ENCODE measurements around the gene SAMM50. TPM values are rescaled to one million over a fixed set of nuclear protein-coding genes. Genes with fewer than 3 reads are reported as not detected.

The SAMM50 gene
- total and polyA plus RNA-seq, 2 donors (not counting 3 experiments of a cell fraction or from before 2014, with no cell fraction given), result 42.9 to 56.2 TPM

- H4K20me1 ChIP-seq (replicated peaks; ENCODE audit: control insufficient read depth, extremely low read depth, insufficient read depth, low read length), result no peaks in the 10 kb centered on the region
- H3K27ac ChIP-seq (ENCODE audit: insufficient read depth, low read depth, low read length), result no peak overlapping the region
- no TSS peak for BruUV-seq (replicated peaks)
- H3K4me2 ChIP-seq (ENCODE audit: insufficient read depth, low read length), result no peak overlapping the region
- H3K27me3 ChIP-seq (ENCODE audit: control insufficient read depth in 2 of 2, insufficient read depth in 2 of 2, low read length in 2 of 2), result no peaks in the 10 kb centered on the region
- no peak for TF ChIP-seq JUN (IDR thresholded peaks at IDR 0.05; ENCODE audit: borderline replicate concordance, insufficient read depth, insufficient read length, low read depth)
- no peak for TF ChIP-seq POLR2AphosphoS5 (IDR thresholded peaks at IDR 0.05; ENCODE audit: insufficient read depth, low read depth, low read length)
- TF ChIP-seq MYC (IDR thresholded peaks at IDR 0.05; ENCODE audit: low read depth, low read length), result no peak
- TF ChIP-seq FOS (IDR thresholded peaks at IDR 0.05; ENCODE audit: borderline replicate concordance, insufficient read depth, low read length), result no peak
- H3K4me1 ChIP-seq (ENCODE audit: control insufficient read depth, extremely low read depth, insufficient read depth, low read length), result no peaks in the 10 kb centered on the region
- no peak for DNase-seq (ENCODE audit: low read depth, low spot score)
- dilution Hi-C loops (cut with MboI; ENCODE audit: extremely low pct_ligation_motif_present, low sequenced_read_pairs) (no loop called here), intact Hi-C loops (cut with micrococcal nuclease) (no loop called here)
- CTCF ChIA-PET, result interaction anchor here (1.1 kb wide), 1 partner anchor 109 kb away, joined by 4 read pairs; no protein-coding TSS in a partner anchor
- H3K9me3 ChIP-seq (replicated peaks; ENCODE audit: control insufficient read depth, insufficient read depth, low read length), result no peaks in the 10 kb centered on the region
- H3K36me3 ChIP-seq (ENCODE audit: control insufficient read depth in 2 of 2, extremely low read depth in 1 of 2, insufficient read depth in 2 of 2, low read length in 2 of 2), result peaks cover 4 to 71% of the 10 kb centered on the region in 2 experiments
- no peaks in the 10 kb centered on the region for H3K9me1 ChIP-seq (replicated peaks; ENCODE audit: control insufficient read depth, extremely low read depth, insufficient read depth, low read length)
- FAIRE-seq, result no peak
- POLR2A ChIA-PET, result no interaction called here
- no peak overlapping the region for H3K4me3 ChIP-seq (replicated peaks in 1 of 3; ENCODE audit: insufficient read depth in 1 of 3, low read depth in 1 of 3, low read length in 3 of 3)
- H3K79me2 ChIP-seq (ENCODE audit: control insufficient read depth, insufficient read depth, low read length), result no peaks in the 10 kb centered on the region
- H3K9ac ChIP-seq (replicated peaks; ENCODE audit: extremely low read depth, insufficient read depth, low read length), result no peak overlapping the region
- H2AFZ ChIP-seq (ENCODE audit: low read depth, low read length), result no peak overlapping the region
Measured at GRCh38 chr22:43976861-43977795, 21.9 kb downstream of the SAMM50 start.

DNA sequence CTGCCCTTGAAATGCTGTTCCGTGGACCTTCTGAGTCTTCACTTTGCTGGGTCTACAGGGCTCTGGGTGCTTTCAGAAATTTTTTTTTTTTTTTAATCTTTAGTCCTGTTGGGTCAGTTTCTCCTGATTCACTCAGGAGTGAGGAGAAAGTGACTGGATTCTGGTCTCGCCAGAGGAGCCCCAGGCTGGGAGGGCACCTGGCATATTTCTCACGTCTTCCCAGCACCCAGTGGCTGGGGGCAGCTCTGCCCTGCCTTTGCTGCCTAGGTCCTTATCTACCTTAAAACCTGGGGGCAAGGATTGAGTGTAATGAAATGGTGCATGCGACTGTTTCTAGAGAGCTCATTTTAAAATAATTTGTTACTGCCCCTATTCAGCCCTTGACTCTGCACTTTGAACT, 23.3 kb downstream of the SAMM50 start:
- Histone ChIP-seq H3K9me3 (replicated peaks; ENCODE audit: control insufficient read depth, insufficient read depth, low read length) (no peaks in the 10 kb centered on the region), H3K36me3 (ENCODE audit: control insufficient read depth in 2 of 2, extremely low read depth in 1 of 2, insufficient read depth in 2 of 2, low read length in 2 of 2) (peaks cover 0 to 65% of the 10 kb centered on the region in 2 experiments), H3K4me2 (ENCODE audit: insufficient read depth, low read length) (no peak overlapping the region), H3K4me3 (replicated peaks in 1 of 3; ENCODE audit: insufficient read depth in 1 of 3, low read depth in 1 of 3, low read length in 3 of 3) (no peak overlapping the region), H3K79me2 (ENCODE audit: control insufficient read depth, insufficient read depth, low read length) (no peaks in the 10 kb centered on the region), H3K9ac (replicated peaks; ENCODE audit: extremely low read depth, insufficient read depth, low read length) (no peak overlapping the region), H2AFZ (ENCODE audit: low read depth, low read length) (no peak overlapping the region), H3K4me1 (ENCODE audit: control insufficient read depth, extremely low read depth, insufficient read depth, low read length) (no peaks in the 10 kb centered on the region), H3K9me1 (replicated peaks; ENCODE audit: control insufficient read depth, extremely low read depth, insufficient read depth, low read length) (no peaks in the 10 kb centered on the region), H3K27me3 (ENCODE audit: control insufficient read depth in 2 of 2, insufficient read depth in 2 of 2, low read length in 2 of 2) (no peaks in the 10 kb centered on the region), H3K27ac (ENCODE audit: insufficient read depth, low read depth, low read length) (no peak overlapping the region), H4K20me1 (replicated peaks; ENCODE audit: control insufficient read depth, extremely low read depth, insufficient read depth, low read length) (no peaks in the 10 kb centered on the region)
- no TSS peak for BruUV-seq (replicated peaks)
- POLR2A ChIA-PET, result no interaction called here
- intact Hi-C loops (cut with micrococcal nuclease), result no loop called here
- no peak for FAIRE-seq
- dilution Hi-C loops (cut with MboI; ENCODE audit: extremely low pct_ligation_motif_present, low sequenced_read_pairs), result no loop called here
- no peak for TF ChIP-seq MAX (IDR thresholded peaks at IDR 0.05; ENCODE audit: insufficient read depth, insufficient read length)
- no peak for TF ChIP-seq POLR2AphosphoS5 (IDR thresholded peaks at IDR 0.05; ENCODE audit: insufficient read depth, low read depth, low read length)
- TF ChIP-seq CTCF (IDR thresholded peaks at IDR 0.05; ENCODE audit: extremely low read depth in 1 of 2, insufficient read depth in 1 of 2, low read depth in 1 of 2, low read length in 2 of 2), result no peak
- no peak for TF ChIP-seq MYC (IDR thresholded peaks at IDR 0.05; ENCODE audit: low read depth, low read length)
- no peak for TF ChIP-seq FOS (IDR thresholded peaks at IDR 0.05; ENCODE audit: borderline replicate concordance, insufficient read depth, low read length)
- TF ChIP-seq GATA2 (IDR thresholded peaks at IDR 0.05; ENCODE audit: insufficient read depth, insufficient read length, low read depth, low read length), result no peak
- TF ChIP-seq JUN (IDR thresholded peaks at IDR 0.05; ENCODE audit: borderline replicate concordance, insufficient read depth, insufficient read length, low read depth), result no peak
- TF ChIP-seq POLR2A (IDR thresholded peaks at IDR 0.05; ENCODE audit: low read depth, low read length), result no peak
- no peak for TF ChIP-seq EZH2 (IDR thresholded peaks at IDR 0.05; ENCODE audit: borderline replicate concordance, low read depth, low read length, severe bottlenecking)
- CTCF ChIA-PET, result no interaction called here
- no peak for DNase-seq (ENCODE audit: low read depth, low spot score)

All from endothelial cell of umbilical vein (primary cell).